ENCODE measurements around the gene BLOC1S4. TPM values are rescaled to one million over a fixed set of nuclear protein-coding genes. Genes with fewer than 3 reads are reported as not detected.

The BLOC1S4 gene
- polyA plus RNA-seq, 1 donor = 11.5 TPM

DNA sequence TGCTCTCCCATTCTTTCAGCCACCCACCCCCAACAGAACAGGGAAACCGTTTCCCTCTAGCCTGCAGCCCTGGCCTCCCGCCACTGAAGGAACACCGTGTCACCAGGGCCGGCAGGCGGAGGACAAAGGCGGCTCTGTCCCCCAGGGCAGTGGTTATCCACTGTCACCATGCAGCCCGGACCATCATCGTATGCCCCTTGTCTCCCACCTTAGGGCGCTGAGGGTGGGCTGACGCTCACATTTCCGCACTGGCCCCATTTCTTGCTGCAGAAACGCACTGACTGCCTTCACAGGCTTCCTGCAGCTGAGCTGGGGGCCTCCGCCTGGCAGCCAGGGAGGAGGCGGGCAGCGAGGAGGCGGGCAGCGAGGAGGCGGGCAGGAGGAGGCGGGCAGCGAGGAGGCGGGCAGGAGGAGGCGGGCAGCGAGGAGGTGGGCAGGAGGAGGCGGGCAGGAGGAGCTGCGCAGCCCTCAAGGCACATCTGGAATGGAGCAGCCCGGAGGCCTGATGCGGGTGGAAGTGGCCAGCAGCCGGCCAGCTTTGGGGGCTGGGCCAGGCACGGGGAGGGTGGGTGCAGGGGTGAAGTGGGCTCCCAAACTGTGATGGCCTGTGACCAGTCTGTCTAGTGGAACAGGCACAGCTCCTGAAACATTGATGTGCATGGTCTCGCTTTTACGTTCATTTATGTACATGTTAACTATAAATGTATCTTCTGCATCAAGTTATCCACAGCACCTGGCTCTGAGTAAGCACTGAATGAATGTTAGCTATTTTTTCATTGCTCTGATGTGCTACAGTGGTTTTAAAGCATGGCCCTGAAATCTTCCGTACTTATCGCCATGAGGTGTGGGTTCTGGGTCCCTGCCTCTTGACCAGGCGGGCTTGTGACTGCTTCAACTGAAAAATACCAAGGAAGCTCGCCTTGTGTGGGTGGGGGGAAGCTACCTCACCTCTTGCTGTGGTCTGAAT lies 46.0 kb downstream of the BLOC1S4 start:
- no peak for DNase-seq

DNA sequence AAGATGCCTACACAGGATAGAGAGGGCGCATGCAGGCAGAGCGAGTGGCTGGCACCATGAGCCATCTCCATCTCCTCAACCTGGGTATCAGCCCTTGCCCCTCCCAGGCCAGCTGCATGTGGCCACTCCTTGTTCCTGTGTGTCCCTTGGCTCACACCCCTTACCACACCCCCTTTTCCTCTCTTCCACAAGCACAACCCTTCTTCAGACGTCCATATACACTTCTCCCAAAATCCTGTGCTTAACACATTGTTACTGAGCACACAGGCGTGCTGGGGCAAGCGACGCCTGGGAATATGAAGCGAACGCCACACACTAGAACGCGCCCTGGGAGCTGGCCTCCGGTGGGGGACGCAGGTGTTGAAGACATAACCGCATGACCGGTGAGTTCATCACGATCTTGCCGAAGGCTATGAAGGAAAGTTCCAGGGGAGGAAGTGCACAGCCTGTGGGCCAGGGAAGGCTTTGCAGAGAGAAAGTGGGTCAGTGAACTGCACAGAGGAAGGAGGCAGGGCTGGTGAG lies 47.4 kb downstream of the BLOC1S4 start:
- no peak for DNase-seq

DNA sequence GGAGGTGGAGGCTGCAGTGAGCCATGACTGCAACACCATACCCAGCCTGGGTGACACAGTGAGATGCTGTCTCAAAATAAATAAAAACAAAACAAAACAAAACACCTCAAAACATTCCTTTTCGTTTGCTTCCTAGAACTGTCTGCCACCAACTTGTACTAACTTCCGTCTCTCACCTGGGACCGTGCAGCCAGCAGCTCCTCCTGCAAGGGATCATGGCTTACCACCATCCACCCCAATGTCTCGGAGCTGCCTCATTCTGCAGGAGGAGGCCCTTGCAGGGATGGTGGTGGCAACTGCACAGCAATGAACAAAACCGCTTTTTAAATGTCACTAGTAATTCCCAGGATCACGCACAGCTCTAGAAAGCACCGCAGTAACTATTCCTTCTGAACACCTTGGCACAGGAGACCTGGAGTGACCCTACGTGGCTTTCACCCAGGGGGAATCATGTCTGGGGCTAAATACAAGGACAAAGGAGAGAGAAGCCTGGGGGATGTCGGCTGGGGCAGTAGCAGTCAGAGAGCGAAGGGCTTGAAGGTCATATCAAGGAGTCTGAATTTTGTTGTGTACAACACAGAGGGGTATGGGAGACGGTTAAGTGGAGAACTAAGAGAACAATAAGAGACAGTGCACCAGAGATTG lies 49.1 kb downstream of the BLOC1S4 start:
- DNase-seq = no peak

DNA sequence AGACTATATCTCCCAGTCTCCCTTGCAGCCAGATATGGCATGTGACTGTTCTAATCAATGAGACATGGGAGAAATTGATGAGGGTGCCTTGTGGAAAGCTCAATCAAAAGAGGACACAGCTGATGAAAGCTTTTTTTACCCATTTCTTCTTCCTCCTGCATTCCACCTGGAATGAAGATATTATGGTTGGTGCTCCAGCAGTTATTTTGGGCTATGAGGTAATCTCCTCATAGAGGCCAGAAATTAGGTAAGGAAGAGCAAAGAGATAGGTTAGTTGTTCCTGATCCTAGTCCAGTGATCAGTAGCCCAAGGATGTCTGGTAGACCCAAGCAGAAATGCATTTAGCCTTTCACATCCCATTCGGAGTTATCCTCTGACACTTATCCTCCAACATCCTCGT lies 49.7 kb downstream of the BLOC1S4 start:
- no peak for DNase-seq

Other genes with a start within 250 kb of the BLOC1S4 start
- gene PPP2R2C, start 243.6 kb upstream of the BLOC1S4 start, polyA plus RNA-seq (ENCODE audit: insufficient read length) = 0.40 TPM
- 16.4 TPM for gene MAN2B2, start 141.0 kb upstream of the BLOC1S4 start, polyA plus RNA-seq (ENCODE audit: insufficient read length)
- 420 TPM for gene MRFAP1, start 75.5 kb upstream of the BLOC1S4 start, polyA plus RNA-seq (ENCODE audit: insufficient read length)
- gene S100P, start 22.3 kb upstream of the BLOC1S4 start, polyA plus RNA-seq (ENCODE audit: insufficient read length) = 9.0 TPM
- gene MRFAP1L1, start 6.3 kb upstream of the BLOC1S4 start, polyA plus RNA-seq (ENCODE audit: insufficient read length) = 124 TPM
- 48.0 TPM for gene KIAA0232, start 66.6 kb downstream of the BLOC1S4 start, polyA plus RNA-seq (ENCODE audit: insufficient read length)
- gene TBC1D14, start 193.7 kb downstream of the BLOC1S4 start, polyA plus RNA-seq (ENCODE audit: insufficient read length) = 64.9 TPM

Data from left kidney (tissue), 2 donors.